GM23338 (cell line): ENCODE data around the gene OTOR. TPM values are rescaled to one million over a fixed set of nuclear protein-coding genes. Genes with fewer than 3 reads are reported as not detected.

Experiments used
- ATAC-seq: fragments of 200-7000 bp; cut with Tn5 transposase; 3 replicates; pipeline ENCODE4 v1.9.1; 2020
- DNase-seq: peaks from one replicate; pipeline ENCODE4 v3.0.0-alpha.2; 2015; ENCODE audit warnings: low spot score
- H2AFZ ChIP-seq: fragments of 200-600 bp; sonication (generic); 2 replicates; pipeline ENCODE4 v1.8.0; 2016; ENCODE audit warnings: antibody characterized with exemption, mild to moderate bottlenecking, moderate library complexity
- H3F3A ChIP-seq: fragments of 200-600 bp; sonication (generic); replicated peaks from 2 replicates; pipeline ENCODE4 v1.8.0; 2017; ENCODE audit warnings: antibody characterized with exemption, mixed run types, low read depth
- H3K27ac ChIP-seq: fragments of 200-600 bp; sonication (generic); 2 replicates; pipeline ENCODE4 v1.6.1; 2016; ENCODE audit warnings: low read depth
- H3K27me3 ChIP-seq: fragments of 200-600 bp; sonication (generic); 2 replicates; pipeline ENCODE4 v1.8.0; 2016; ENCODE audit warnings: mild to moderate bottlenecking, mixed run types, moderate library complexity; ENCODE audit not compliant: insufficient read depth
- H3K36me3 ChIP-seq: fragments of 200-600 bp; sonication (generic); 2 replicates; pipeline ENCODE4 v1.8.0; 2016; ENCODE audit warnings: mild to moderate bottlenecking; ENCODE audit not compliant: insufficient read depth
- H3K4me1 ChIP-seq: fragments of 200-600 bp; sonication (generic); 2 replicates; pipeline ENCODE4 v1.8.0; 2016; ENCODE audit warnings: mild to moderate bottlenecking, moderate library complexity; ENCODE audit not compliant: insufficient read depth
- H3K4me2 ChIP-seq: fragments of 200-600 bp; sonication (generic); 2 replicates; pipeline ENCODE4 v1.7.1; 2017; ENCODE audit warnings: mixed run types
- H3K4me3 ChIP-seq: fragments of 200-600 bp; sonication (generic); 2 replicates; pipeline ENCODE4 v1.6.1; 2016; ENCODE audit warnings: mixed run types
- H3K79me2 ChIP-seq: fragments of 200-600 bp; sonication (generic); replicated peaks from 2 replicates; pipeline ENCODE4 v1.8.0; 2017; ENCODE audit warnings: mild to moderate bottlenecking; ENCODE audit not compliant: insufficient read depth
- H3K9me2 ChIP-seq: fragments of 200-600 bp; sonication (generic); 2 replicates; pipeline ENCODE4 v1.8.0; 2017; ENCODE audit not compliant: insufficient read depth
- H4K20me1 ChIP-seq: fragments of 200-600 bp; sonication (generic); replicated peaks from 2 replicates; pipeline ENCODE4 v1.8.0; 2017; ENCODE audit warnings: mild to moderate bottlenecking; ENCODE audit not compliant: insufficient read depth
- H3K27ac Mint-ChIP-seq: 2 replicates; pipeline ENCODE4 v1.8.0; 2020; ENCODE audit warnings: inconsistent platforms, mild to moderate bottlenecking, moderate library complexity, mixed read lengths
- H3K27me3 Mint-ChIP-seq: 3 replicates; pipeline ENCODE4 v1.8.0; 2022; ENCODE audit warnings: low read depth, mild to moderate bottlenecking, moderate library complexity, mixed read lengths, inconsistent platforms; ENCODE audit not compliant: insufficient read depth, poor library complexity
- H3K36me3 Mint-ChIP-seq: 3 replicates; pipeline ENCODE4 v1.8.0; 2021; ENCODE audit warnings: low read depth, mild to moderate bottlenecking, inconsistent platforms, moderate library complexity, mixed read lengths
- H3K4me1 Mint-ChIP-seq: 3 replicates; pipeline ENCODE4 v1.8.0; 2020; ENCODE audit warnings: mild to moderate bottlenecking, inconsistent platforms, mixed read lengths
- H3K4me3 Mint-ChIP-seq: 3 replicates; pipeline ENCODE4 v1.8.0; 2021; ENCODE audit warnings: moderate library complexity, mild to moderate bottlenecking, inconsistent platforms, mixed read lengths
- H3K9me3 Mint-ChIP-seq: 3 replicates; pipeline ENCODE4 v1.8.0; 2020; ENCODE audit warnings: moderate library complexity, mild to moderate bottlenecking, inconsistent platforms, mixed read lengths
- CREB1 ChIP-seq: fragments of 250-450 bp; sonication (Bioruptor Pico); IDR thresholded peaks from 2 replicates; pipeline ENCODE4 v1.5.0; 2020; ENCODE audit warnings: low read depth, mild to moderate bottlenecking, moderate library complexity
- EZH2 ChIP-seq: fragments of 200-600 bp; sonication (generic); IDR thresholded peaks from one replicate; pipeline ENCODE4 v1.8.0; 2017; ENCODE audit warnings: antibody characterized with exemption, mild to moderate bottlenecking, low read depth; ENCODE audit not compliant: unreplicated experiment
- EZH2phosphoT487 ChIP-seq: fragments of 200-600 bp; sonication (generic); IDR thresholded peaks from one replicate; pipeline ENCODE4 v1.8.1; 2018; ENCODE audit warnings: antibody characterized with exemption; ENCODE audit not compliant: unreplicated experiment
- NANOG ChIP-seq: IDR thresholded peaks from 2 replicates; pipeline ENCODE4 v1.6.1; 2016; ENCODE audit warnings: antibody characterized with exemption, borderline replicate concordance
- POLR2AphosphoS5 ChIP-seq: IDR thresholded peaks from 2 replicates; pipeline ENCODE4 v1.6.1; 2016; ENCODE audit warnings: antibody characterized with exemption, low read depth
- STAT1 ChIP-seq: IDR thresholded peaks from one replicate; pipeline ENCODE4 v1.6.1; 2016; ENCODE audit warnings: antibody characterized with exemption; ENCODE audit not compliant: unreplicated experiment
- ZNF114 ChIP-seq: fragments of 250-450 bp; sonication (Bioruptor Pico); IDR thresholded peaks from 2 replicates; pipeline ENCODE4 v1.5.0; 2020; ENCODE audit warnings: mild to moderate bottlenecking, moderate library complexity
- ZNF462 ChIP-seq: fragments of 250-450 bp; sonication (Bioruptor Pico); IDR thresholded peaks from 2 replicates; pipeline ENCODE4 v1.5.0; 2020; ENCODE audit warnings: mild to moderate bottlenecking, moderate library complexity
- polyA plus RNA-seq: library from polyadenylated mRNA; unstranded; fragments of >200 nt; fragmentation: Nextera tagmentation; extraction: Ambion mirVana; gene quantifications from 2 replicates; pipeline ENCODE4 v1.2.1, GENCODE V29; 2016
- total RNA-seq: library from RNA; depleted of rRNA; stranded (reverse); fragments of >200 nt; shearing (Covaris generic); gene quantifications from 2 replicates; pipeline ENCODE4 v1.2.3, GENCODE V29; 2014

Gene OTOR
- total and polyA plus RNA-seq, 2 experiments from 2014 or later = not detected

- TF ChIP-seq ZNF462 (CRISPR knock-in tag) = no peak
- no peak for TF ChIP-seq POLR2AphosphoS5
These were observed 4.7 kb downstream of the OTOR start (continued) for GRCh38 chr20:16752901-16753300.

GRCh38 chr20:16758454-16759180, 10.5 kb downstream of the OTOR start:
- Histone ChIP-seq H3K27ac (no peak overlapping the region), H3K9me2 (no peaks in the 10 kb centered on the region), H3F3A (no peaks in the 10 kb centered on the region), H2AFZ (peak overlapping the region; percentile 12; the same call in 1 of the 2 replicates), H3K4me1 (peaks cover 7% of the 10 kb centered on the region), H4K20me1 (no peaks in the 10 kb centered on the region), H3K4me3 (no peak overlapping the region), H3K36me3 (no peaks in the 10 kb centered on the region), H3K4me2 (no peak overlapping the region), H3K27me3 (no peaks in the 10 kb centered on the region), H3K79me2 (no peaks in the 10 kb centered on the region)
- Mint-ChIP-seq H3K4me3 (no peak overlapping the region), H3K4me1 (peaks cover 14% of the 10 kb centered on the region), H3K27me3 (peaks cover 3% of the 10 kb centered on the region), H3K36me3 (peaks cover 8% of the 10 kb centered on the region), H3K27ac (no peak overlapping the region), H3K9me3 (peaks cover 22% of the 10 kb centered on the region)
- no peak for DNase-seq
- ATAC-seq = no peak
- no peak for TF ChIP-seq ZNF114
- no peak for TF ChIP-seq STAT1
- no peak for TF ChIP-seq EZH2phosphoT487
- no peak for TF ChIP-seq EZH2
- TF ChIP-seq ZNF462 (CRISPR knock-in tag) = no peak
- no peak for TF ChIP-seq CREB1
- no peak for TF ChIP-seq NANOG
